Smooth muscle cell (in vitro differentiated cells): ENCODE measurements around the gene WDR33. TPM values are rescaled to one million over a fixed set of nuclear protein-coding genes. Genes with fewer than 3 reads are reported as not detected.

ENCODE experiments used
- DNase-seq: peaks from one replicate; lab custom pipeline; 2025; ENCODE audit not compliant: unreplicated experiment; lab: John Stamatoyannopoulos, UW
- H2AFZ ChIP-seq: fragments of 200-600 bp; sonication (generic); 2 replicates; pipeline ENCODE4 v1.6.0; 2016; ENCODE audit warnings: antibody characterized with exemption, low read depth, mild to moderate bottlenecking
- H3F3A ChIP-seq: fragments of 200-600 bp; sonication (generic); 2 replicates; pipeline ENCODE4 v1.6.0; 2017; ENCODE audit warnings: antibody characterized with exemption, low read depth
- H3K27ac ChIP-seq: fragments of 200-600 bp; sonication (generic); 2 replicates; pipeline ENCODE4 v1.5.1; 2016; ENCODE audit warnings: low read depth, mild to moderate bottlenecking
- H3K27me3 ChIP-seq: fragments of 200-600 bp; sonication (generic); 2 replicates; pipeline ENCODE4 v1.6.1; 2016; ENCODE audit warnings: low read depth, mild to moderate bottlenecking
- H3K36me3 ChIP-seq: fragments of 200-600 bp; sonication (generic); 2 replicates; pipeline ENCODE4 v1.5.1; 2016; ENCODE audit warnings: low read depth
- H3K4me1 ChIP-seq: fragments of 200-600 bp; sonication (generic); 2 replicates; pipeline ENCODE4 v1.5.1; 2016; ENCODE audit warnings: low read depth
- H3K4me2 ChIP-seq: fragments of 200-600 bp; sonication (generic); 2 replicates; pipeline ENCODE4 v1.6.0; 2016; ENCODE audit warnings: mild to moderate bottlenecking
- H3K4me3 ChIP-seq: fragments of 200-600 bp; sonication (generic); 2 replicates; pipeline ENCODE4 v1.5.1; 2016; ENCODE audit warnings: mild to moderate bottlenecking
- H3K79me2 ChIP-seq: fragments of 200-600 bp; sonication (generic); 2 replicates; pipeline ENCODE4 v1.6.0; 2016; ENCODE audit warnings: low read depth, mild to moderate bottlenecking
- H3K9ac ChIP-seq: fragments of 200-600 bp; sonication (generic); 2 replicates; pipeline ENCODE4 v1.6.0; 2016; ENCODE audit warnings: low read depth
- H3K9me3 ChIP-seq: fragments of 200-600 bp; sonication (generic); replicated peaks from 2 replicates; pipeline ENCODE4 v1.5.1; 2016; ENCODE audit warnings: low read depth
- H4K20me1 ChIP-seq: fragments of 200-600 bp; sonication (generic); 2 replicates; pipeline ENCODE4 v1.6.0; 2016; ENCODE audit warnings: low read depth
- CTCF ChIP-seq: fragments of 200-600 bp; sonication (generic); IDR thresholded peaks from 2 replicates; pipeline ENCODE4 v1.5.1; 2017; ENCODE audit warnings: borderline replicate concordance, mild to moderate bottlenecking, antibody characterized with exemption; ENCODE audit not compliant: insufficient read depth, poor library complexity, severe bottlenecking
- WGBS: methylation state at CpG from one replicate; pipeline ENCODE4 v1.1.7; 2016; ENCODE audit warnings: low lambda C conversion rate; 5-methylcytosine and 5-hydroxymethylcytosine counted together
- polyA plus RNA-seq: library from polyadenylated mRNA; unstranded; fragments of >200 nt; fragmentation: Nextera tagmentation; extraction: Ambion mirVana; gene quantifications from 2 replicates; pipeline ENCODE4 v1.2.1, GENCODE V29; 2016
- total RNA-seq: library from RNA; depleted of rRNA; stranded (reverse); fragments of >200 nt; gene quantifications from 2 replicates; pipeline ENCODE4 v1.2.3, GENCODE V29; 2014

WDR33 gene
- total and polyA plus RNA-seq, 2 experiments from 2014 or later = 30.4 to 43.3 TPM

GRCh38 chr2:127715778-127716449 is 95.1 kb downstream of the WDR33 start:
- H3K4me2 ChIP-seq = no peak overlapping the region
- peaks cover 21% of the 10 kb centered on the region for H4K20me1 ChIP-seq
- DNase-seq = no peak
- WGBS = 94% methylated on average over 14 of the region's 14 CpGs
- no peaks in the 10 kb centered on the region for H3F3A ChIP-seq
- H3K9me3 ChIP-seq = no peaks in the 10 kb centered on the region
- H3K9ac ChIP-seq = no peak overlapping the region
- no peaks in the 10 kb centered on the region for H3K79me2 ChIP-seq
- H3K4me1 ChIP-seq = no peaks in the 10 kb centered on the region
- H3K36me3 ChIP-seq = no peaks in the 10 kb centered on the region
- no peak overlapping the region for H2AFZ ChIP-seq
- H3K4me3 ChIP-seq = no peak overlapping the region
- H3K27me3 ChIP-seq = no peaks in the 10 kb centered on the region
- no peak overlapping the region for H3K27ac ChIP-seq
- no peak for TF ChIP-seq CTCF

GRCh38 chr2:127713562-127713961 is 97.4 kb downstream of the WDR33 start:
- H3K9ac ChIP-seq = no peak overlapping the region
- no peaks in the 10 kb centered on the region for H3F3A ChIP-seq
- no peaks in the 10 kb centered on the region for H3K27me3 ChIP-seq
- H4K20me1 ChIP-seq = peaks cover 7% of the 10 kb centered on the region
- H3K4me2 ChIP-seq = no peak overlapping the region
- no peaks in the 10 kb centered on the region for H3K79me2 ChIP-seq
- H3K27ac ChIP-seq = no peak overlapping the region
- DNase-seq = no peak
- no peak overlapping the region for H2AFZ ChIP-seq
- H3K36me3 ChIP-seq = no peaks in the 10 kb centered on the region
- TF ChIP-seq CTCF = no peak
- no peak overlapping the region for H3K4me3 ChIP-seq
- H3K4me1 ChIP-seq = no peaks in the 10 kb centered on the region
- 96% methylated on average over 19 of the region's 25 CpGs for WGBS
- H3K9me3 ChIP-seq = no peaks in the 10 kb centered on the region

GRCh38 chr2:127712999-127713398 is 98.0 kb downstream of the WDR33 start:
- 93% methylated on average over 2 of the region's 2 CpGs for WGBS
- Histone ChIP-seq H3K4me1 (no peaks in the 10 kb centered on the region), H3K4me3 (no peak overlapping the region), H3K79me2 (no peaks in the 10 kb centered on the region), H3K4me2 (no peak overlapping the region), H3K27ac (no peak overlapping the region), H3K36me3 (peaks cover 4% of the 10 kb centered on the region), H3K9ac (no peak overlapping the region), H3K9me3 (no peaks in the 10 kb centered on the region), H3F3A (no peaks in the 10 kb centered on the region), H4K20me1 (peaks cover 7% of the 10 kb centered on the region), H2AFZ (no peak overlapping the region), H3K27me3 (no peaks in the 10 kb centered on the region)
- no peak for TF ChIP-seq CTCF
- DNase-seq = no peak

- Histone ChIP-seq H3K9ac (no peak overlapping the region), H3F3A (peaks cover 11% of the 10 kb centered on the region), H3K27me3 (no peaks in the 10 kb centered on the region), H2AFZ (no peak overlapping the region), H3K79me2 (no peaks in the 10 kb centered on the region), H3K4me2 (no peak overlapping the region), H3K9me3 (no peaks in the 10 kb centered on the region), H3K4me3 (no peak overlapping the region), H3K4me1 (no peaks in the 10 kb centered on the region), H4K20me1 (peaks cover under 1% of the 10 kb centered on the region), H3K36me3 (peaks cover 4% of the 10 kb centered on the region), H3K27ac (no peak overlapping the region)
- DNase-seq = no peak
- no peak for TF ChIP-seq CTCF
- WGBS = 93% methylated on average over 13 of the region's 13 CpGs
Observed at GRCh38 chr2:127709336-127709735, 101.6 kb downstream of the WDR33 start.
